H9 (cell line): ENCODE data around the gene PCNX4. TPM values are rescaled to one million over a fixed set of nuclear protein-coding genes. Genes with fewer than 3 reads are reported as not detected.

ENCODE experiments used
- DNase-seq: peaks from one replicate; pipeline ENCODE4 v3.0.0-alpha.2; 2017
- H2AFZ ChIP-seq: one replicate; pipeline ENCODE4 v1.6.1; 2013; ENCODE audit warnings: mild to moderate bottlenecking, low read length, control low read depth, moderate library complexity
- H2AK5ac ChIP-seq: 2 replicates; pipeline ENCODE4 v1.6.1; 2013; ENCODE audit warnings: low read length, control low read depth, mixed read lengths; ENCODE audit not compliant: insufficient read length
- H2BK120ac ChIP-seq: one replicate; pipeline ENCODE4 v1.6.1; 2013; ENCODE audit warnings: low read depth, mild to moderate bottlenecking, low read length, control low read depth, inconsistent platforms; ENCODE audit not compliant: poor library complexity, severe bottlenecking
- H2BK12ac ChIP-seq: 2 replicates; pipeline ENCODE4 v1.6.1; 2013; ENCODE audit warnings: low read length, control low read depth, mixed read lengths, low read depth; ENCODE audit not compliant: insufficient read length
- H2BK15ac ChIP-seq: 2 replicates; pipeline ENCODE4 v1.6.1; 2013; ENCODE audit warnings: low read depth, low read length, control low read depth
- H2BK20ac ChIP-seq: one replicate; pipeline ENCODE4 v1.6.1; 2013; ENCODE audit warnings: low read depth, mild to moderate bottlenecking, low read length, control low read depth, inconsistent platforms; ENCODE audit not compliant: poor library complexity, severe bottlenecking
- H2BK5ac ChIP-seq: 2 replicates; pipeline ENCODE4 v1.6.1; 2013; ENCODE audit warnings: low read length, control low read depth, mixed read lengths; ENCODE audit not compliant: insufficient read length
- H3K14ac ChIP-seq: 2 replicates; pipeline ENCODE4 v1.6.1; 2013; ENCODE audit warnings: low read length, control low read depth; ENCODE audit not compliant: insufficient read depth
- H3K18ac ChIP-seq: 2 replicates; pipeline ENCODE4 v1.6.1; 2013; ENCODE audit warnings: low read depth, mild to moderate bottlenecking, mixed read lengths, low read length, control low read depth; ENCODE audit not compliant: insufficient read length
- H3K23ac ChIP-seq: 2 replicates; pipeline ENCODE4 v1.6.1; 2013; ENCODE audit warnings: low read length, control low read depth, mixed read lengths, low read depth; ENCODE audit not compliant: insufficient read length
- H3K23me2 ChIP-seq: 2 replicates; pipeline ENCODE4 v1.6.1; 2013; ENCODE audit warnings: low read depth, mild to moderate bottlenecking, mixed read lengths, low read length, control low read depth; ENCODE audit not compliant: insufficient read length, poor library complexity, severe bottlenecking
- H3K27ac ChIP-seq: 2 replicates; pipeline ENCODE4 v1.5.1; 2013; ENCODE audit warnings: low read length, control low read depth, mixed read lengths, low read depth; ENCODE audit not compliant: insufficient read length
- H3K27me3 ChIP-seq: 2 replicates; pipeline ENCODE4 v1.6.1; 2013; ENCODE audit warnings: low read length, control low read depth, inconsistent platforms; ENCODE audit not compliant: insufficient read depth
- H3K4ac ChIP-seq: 2 replicates; pipeline ENCODE4 v1.6.1; 2013; ENCODE audit warnings: low read depth, mild to moderate bottlenecking, control low read depth, inconsistent platforms, low read length, moderate library complexity
- H3K4me1 ChIP-seq: 2 replicates; pipeline ENCODE4 v1.6.1; 2013; ENCODE audit warnings: low read length, control low read depth, inconsistent platforms; ENCODE audit not compliant: insufficient read depth
- H3K4me2 ChIP-seq: 2 replicates; pipeline ENCODE4 v1.6.1; 2013; ENCODE audit warnings: low read length, control low read depth, mixed read lengths; ENCODE audit not compliant: insufficient read length, insufficient read depth
- H3K56ac ChIP-seq: 2 replicates; pipeline ENCODE4 v1.6.1; 2013; ENCODE audit warnings: low read depth, mild to moderate bottlenecking, mixed read lengths, low read length, control low read depth; ENCODE audit not compliant: insufficient read length
- H3K79me1 ChIP-seq: 2 replicates; pipeline ENCODE4 v1.6.1; 2013; ENCODE audit warnings: low read depth, mild to moderate bottlenecking, moderate library complexity, low read length, control low read depth, inconsistent platforms; ENCODE audit not compliant: insufficient read depth, poor library complexity, severe bottlenecking
- H3K79me2 ChIP-seq: 2 replicates; pipeline ENCODE4 v1.6.1; 2013; ENCODE audit warnings: low read length, control low read depth, inconsistent platforms; ENCODE audit not compliant: insufficient read depth
- H3K9ac ChIP-seq: 2 replicates; pipeline ENCODE4 v1.6.1; 2013; ENCODE audit warnings: low read length, control low read depth, mixed read lengths; ENCODE audit not compliant: insufficient read length; ENCODE audit errors: extremely low read depth
- H3K9me3 ChIP-seq: one replicate; pipeline ENCODE4 v1.6.1; 2013; ENCODE audit warnings: low read depth, low read length, inconsistent platforms; ENCODE audit not compliant: control insufficient read depth
- H3T11ph ChIP-seq: one replicate; pipeline ENCODE4 v1.6.1; 2013; ENCODE audit warnings: mild to moderate bottlenecking, low read length, control low read depth, inconsistent platforms
- H4K20me1 ChIP-seq: one replicate; pipeline ENCODE4 v1.6.1; 2013; ENCODE audit not compliant: control insufficient read depth, insufficient read length, insufficient read depth
- H4K5ac ChIP-seq: 2 replicates; pipeline ENCODE4 v1.6.1; 2013; ENCODE audit warnings: low read depth, mild to moderate bottlenecking, mixed read lengths, low read length, control low read depth; ENCODE audit not compliant: insufficient read length
- H4K8ac ChIP-seq: replicated peaks from 2 replicates; pipeline ENCODE4 v1.6.1; 2013; ENCODE audit warnings: low read length, control low read depth, mixed read lengths, low read depth; ENCODE audit not compliant: insufficient read length
- H4K91ac ChIP-seq: 2 replicates; pipeline ENCODE4 v1.6.1; 2013; ENCODE audit warnings: low read depth, mild to moderate bottlenecking, moderate library complexity, mixed read lengths, low read length, control low read depth; ENCODE audit not compliant: insufficient read length
- H3K27ac Mint-ChIP-seq, 3 experiments: 2 replicates in 2 of 3; 3 replicates in 1 of 3; pipeline ENCODE4 v1.8.0; 2020 to 2021; ENCODE audit warnings: mixed read lengths in 3 of 3, mild to moderate bottlenecking in 1 of 3, moderate library complexity in 1 of 3
- H3K27me3 Mint-ChIP-seq: 2 replicates; pipeline ENCODE4 v1.8.0; 2021; ENCODE audit warnings: low read depth, mild to moderate bottlenecking, moderate library complexity, mixed read lengths
- H3K36me3 Mint-ChIP-seq, 3 experiments: 2 replicates in 2 of 3; 3 replicates in 1 of 3; pipeline ENCODE4 v1.8.0; 2020 to 2021; ENCODE audit warnings: low read depth in 3 of 3, mixed read lengths in 3 of 3; ENCODE audit not compliant: insufficient read depth in 1 of 3
- H3K4me1 Mint-ChIP-seq, 2 experiments: 2 replicates each; pipeline ENCODE4 v1.8.0; 2020; ENCODE audit warnings: mixed read lengths in 2 of 2
- H3K4me3 Mint-ChIP-seq, 2 experiments: 2 replicates in 1 of 2; 3 replicates in 1 of 2; pipeline ENCODE4 v1.8.0; 2020 to 2021; ENCODE audit warnings: mild to moderate bottlenecking in 2 of 2, mixed read lengths in 2 of 2, moderate library complexity in 1 of 2
- H3K9me3 Mint-ChIP-seq, 2 experiments: 2 replicates in 1 of 2; 3 replicates in 1 of 2; pipeline ENCODE4 v1.8.0; 2020; ENCODE audit warnings: mild to moderate bottlenecking in 2 of 2, mixed read lengths in 2 of 2, moderate library complexity in 1 of 2
- CTCF ChIP-seq: fragments of 200-600 bp; sonication (generic); conservative IDR thresholded peaks from 3 replicates; pipeline ENCODE4 v1.8.0; 2021; ENCODE audit warnings: antibody characterized with exemption, mild to moderate bottlenecking
- WGBS: extraction: QIAGEN DNeasy Blood & Tissue Kit; methylation state at CpG from one replicate; pipeline ENCODE4 v1.1.7; 2013; ENCODE audit warnings: missing lambda C conversion rate, low lambda C conversion rate, mixed read lengths; ENCODE audit not compliant: insufficient read length; ENCODE audit errors: extremely low coverage; 5-methylcytosine and 5-hydroxymethylcytosine counted together
- total RNA-seq: library from RNA; stranded (reverse); gene quantifications from 2 replicates; pipeline ENCODE4 v1.2.1, GENCODE V29; 2021

Gene PCNX4
- total RNA-seq, 1 experiment from 2014 or later: 40.0 TPM

DNA sequence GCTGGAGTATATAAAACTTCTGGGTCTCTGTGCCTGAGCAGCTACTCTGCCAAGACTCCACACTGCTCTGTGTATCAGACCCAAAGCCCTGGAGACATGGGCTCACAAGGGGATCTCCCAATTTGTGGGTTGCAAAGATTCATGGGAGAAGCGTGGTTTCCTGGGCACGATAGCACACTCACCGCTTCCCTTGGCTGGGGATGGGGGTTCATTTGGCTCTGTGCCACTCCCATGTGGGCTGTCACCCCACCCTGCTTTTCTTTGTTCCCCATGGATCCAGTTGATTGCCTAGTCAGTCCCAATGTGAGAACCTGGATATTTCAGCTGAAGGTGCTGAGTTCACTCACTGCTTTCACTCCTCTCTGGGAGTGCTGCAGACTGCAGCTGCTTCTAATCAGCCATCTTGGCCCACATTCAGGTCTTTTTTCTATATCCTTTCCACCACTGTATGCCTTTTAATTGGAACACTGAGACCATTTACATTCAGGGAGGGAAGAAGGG, 40.0 kb upstream of the PCNX4 start:
- no peaks in the 10 kb centered on the region for H3K27me3 Mint-ChIP-seq
- H3K14ac ChIP-seq: no peak overlapping the region; the same call in 1 of the 2 replicates
- H3K27me3 ChIP-seq: no peaks in the 10 kb centered on the region
- no peak for TF ChIP-seq CTCF
- no peak overlapping the region for H2BK20ac ChIP-seq
- no peak overlapping the region for H3K23ac ChIP-seq
- H2BK120ac ChIP-seq: no peak overlapping the region
- H2BK5ac ChIP-seq: no peak overlapping the region
- H3K4ac ChIP-seq: no peak overlapping the region
- no peaks in the 10 kb centered on the region for H4K20me1 ChIP-seq
- H3K9me3 ChIP-seq: no peaks in the 10 kb centered on the region
- H3K56ac ChIP-seq: no peak overlapping the region
- no peak overlapping the region for H3K4me3 Mint-ChIP-seq
- no peak overlapping the region for H2AFZ ChIP-seq
- H3K9ac ChIP-seq: no peak overlapping the region
- no peak overlapping the region for H4K8ac ChIP-seq
- no peak for DNase-seq
- H3K79me2 ChIP-seq: no peaks in the 10 kb centered on the region
- no peak overlapping the region for H2BK12ac ChIP-seq
- no peak overlapping the region for H2AK5ac ChIP-seq
- no peak overlapping the region for H3T11ph ChIP-seq
- H3K18ac ChIP-seq: no peak overlapping the region
- no peak overlapping the region for H3K27ac ChIP-seq
- H3K4me1 ChIP-seq: no peaks in the 10 kb centered on the region
- H3K9me3 Mint-ChIP-seq: no peaks in the 10 kb centered on the region
- H3K4me1 Mint-ChIP-seq: no peaks in the 10 kb centered on the region
- H3K4me2 ChIP-seq: no peak overlapping the region
- no peak overlapping the region for H4K91ac ChIP-seq
- WGBS: no CpG with 5 or more reads among the region's 3 CpGs
- no peak overlapping the region for H2BK15ac ChIP-seq
- H3K79me1 ChIP-seq: no peaks in the 10 kb centered on the region
- no peaks in the 10 kb centered on the region for H3K23me2 ChIP-seq
- H3K27ac Mint-ChIP-seq: 0 out of 7 replicates have a peak overlapping the region, but pooled peaks of 1 of the 3 experiments have one; percentile 16
- no peaks in the 10 kb centered on the region for H3K36me3 Mint-ChIP-seq
- H4K5ac ChIP-seq: no peak overlapping the region
